ENCODE data around the gene NACA2.

GRCh38 chr17:61634011-61634539 lies 43.1 kb upstream of the NACA2 start:
- TF ChIP-seq CTCF (optimal IDR thresholded peaks at IDR 0.05 in 1 of 3, IDR thresholded peaks at IDR 0.05 in 1 of 3, conservative IDR thresholded peaks at IDR 0.05 in 1 of 3; ENCODE audit: extremely low read depth in 1 of 3, insufficient read depth in 2 of 3, low read length in 3 of 3) (no peak), EZH2 (IDR thresholded peaks at IDR 0.05; ENCODE audit: low read length) (no peak)

Measured in keratinocyte (primary cell).